Epithelial cell of proximal tubule (primary cell): ENCODE data around the gene NOS1AP. TPM values are rescaled to one million over a fixed set of nuclear protein-coding genes. Genes with fewer than 3 reads are reported as not detected.
"Not testable (repeated sequence)": the region's sequence is repeated elsewhere in the genome, so short reads cannot be mapped to it uniquely, and the experiment has no call there.

Experiments
- DNase-seq: peaks from one replicate; pipeline ENCODE4 v3.0.0-alpha.2; 2011; ENCODE audit warnings: low read depth
- H3K4me3 ChIP-seq: 2 replicates; pipeline ENCODE4 v1.5.1; 2011; ENCODE audit warnings: low read depth, mild to moderate bottlenecking, low read length
- CTCF ChIP-seq: conservative IDR thresholded peaks from 2 replicates; pipeline ENCODE4 v1.5.1; 2012; ENCODE audit warnings: low read depth, mild to moderate bottlenecking, low read length
- total RNA-seq: library from RNA; depleted of rRNA; stranded (reverse); fragments of >200 nt; gene quantifications from 2 replicates; pipeline ENCODE4 v1.2.3, GENCODE V29; 2015

NOS1AP gene
- total RNA-seq, 1 donor from 2014 or later, result 2.2 TPM

GRCh38 chr1:162193221-162193620, 123.7 kb downstream of the NOS1AP start:
- DNase-seq, result no peak
- no peak for TF ChIP-seq CTCF
- no peak overlapping the region for H3K4me3 ChIP-seq

- DNase-seq, result no peak
- TF ChIP-seq CTCF, result no peak
- H3K4me3 ChIP-seq, result no peak overlapping the region
Measured at GRCh38 chr1:162193815-162194214, 124.3 kb downstream of the NOS1AP start.

- TF ChIP-seq CTCF, result no peak
- DNase-seq, result no peak
- no peak overlapping the region for H3K4me3 ChIP-seq
Measured at GRCh38 chr1:162195567-162195966, 126.1 kb downstream of the NOS1AP start.

GRCh38 chr1:162196387-162196786, 126.9 kb downstream of the NOS1AP start:
- TF ChIP-seq CTCF, result no peak
- H3K4me3 ChIP-seq, result no peak overlapping the region
- DNase-seq, result no peak

GRCh38 chr1:162197041-162197531, 127.6 kb downstream of the NOS1AP start:
- no peak overlapping the region for H3K4me3 ChIP-seq
- no peak for DNase-seq
- no peak for TF ChIP-seq CTCF

GRCh38 chr1:162197615-162198421, 128.3 kb downstream of the NOS1AP start:
- no peak for DNase-seq
- no peak overlapping the region for H3K4me3 ChIP-seq
- TF ChIP-seq CTCF, result peak; percentile 33

- no peak for TF ChIP-seq CTCF
- no peak overlapping the region for H3K4me3 ChIP-seq
- no peak for DNase-seq
Measured at GRCh38 chr1:162200096-162200847, 130.8 kb downstream of the NOS1AP start.

- H3K4me3 ChIP-seq, DNase-seq: not testable (repeated sequence)
Measured at GRCh38 chr1:162201062-162201461, 131.6 kb downstream of the NOS1AP start.
